HG03520 (cell line): Measurements from ENCODE around the gene AUTS2.

ENCODE experiments used
- ATAC-seq: cut with Tn5 transposase; IDR thresholded peaks from one replicate; pipeline ENCODE4 v1.9.1; 2021; ENCODE audit warnings: mild to moderate bottlenecking, moderate library complexity; ENCODE audit not compliant: unreplicated experiment

The AUTS2 gene

GRCh38 chr7:70554646-70555045 lies 956.4 kb downstream of the AUTS2 start:
- ATAC-seq = no peak

- ATAC-seq = no peak
Measured at GRCh38 chr7:70556761-70557160, 958.5 kb downstream of the AUTS2 start.

- ATAC-seq = no peak
Measured at GRCh38 chr7:70557338-70557737, 959.1 kb downstream of the AUTS2 start.

- no peak for ATAC-seq
Measured at GRCh38 chr7:70559815-70560214, 961.5 kb downstream of the AUTS2 start.

GRCh38 chr7:70563960-70564359 lies 965.7 kb downstream of the AUTS2 start:
- no peak for ATAC-seq

GRCh38 chr7:70565721-70566370 lies 967.6 kb downstream of the AUTS2 start:
- ATAC-seq = no peak

GRCh38 chr7:70566671-70567070 lies 968.4 kb downstream of the AUTS2 start:
- ATAC-seq = no peak

- no peak for ATAC-seq
Measured at GRCh38 chr7:70568674-70569334, 970.5 kb downstream of the AUTS2 start.

GRCh38 chr7:70569335-70569819 lies 971.1 kb downstream of the AUTS2 start:
- ATAC-seq = no peak

- no peak for ATAC-seq
Measured at GRCh38 chr7:70570029-70570428, 971.8 kb downstream of the AUTS2 start.

- ATAC-seq = no peak
Measured at GRCh38 chr7:70570961-70571360, 972.7 kb downstream of the AUTS2 start.

GRCh38 chr7:70571403-70571934 lies 973.2 kb downstream of the AUTS2 start:
- ATAC-seq = no peak

GRCh38 chr7:70571961-70572360 lies 973.7 kb downstream of the AUTS2 start:
- ATAC-seq = no peak

GRCh38 chr7:70572571-70572970 lies 974.3 kb downstream of the AUTS2 start:
- ATAC-seq = no peak

- ATAC-seq = no peak
Measured at GRCh38 chr7:70573071-70573661, 974.9 kb downstream of the AUTS2 start.

GRCh38 chr7:70573696-70574095 lies 975.4 kb downstream of the AUTS2 start:
- no peak for ATAC-seq

GRCh38 chr7:70574314-70574834 lies 976.1 kb downstream of the AUTS2 start:
- no peak for ATAC-seq

GRCh38 chr7:70574970-70575799 lies 976.9 kb downstream of the AUTS2 start:
- ATAC-seq = no peak

- ATAC-seq = no peak
Measured at GRCh38 chr7:70577078-70577477, 978.8 kb downstream of the AUTS2 start.

GRCh38 chr7:70578131-70578530 lies 979.9 kb downstream of the AUTS2 start:
- no peak for ATAC-seq
